ENCODE results near the gene ATP2B2. TPM values are rescaled to one million over a fixed set of nuclear protein-coding genes. Genes with fewer than 3 reads are reported as not detected.

ATP2B2 gene
- total RNA-seq, 1 experiment from 2014 or later: not detected

- Histone ChIP-seq H3K9ac (ENCODE audit: low read length) (no peak overlapping the region), H3K27ac (ENCODE audit: low read depth, low read length) (no peak overlapping the region), H3K36me3 (ENCODE audit: control insufficient read depth in 1 of 2, insufficient read depth in 2 of 2, low read length in 2 of 2) (no peaks in the 10 kb centered on the region), H2AFZ (ENCODE audit: low read depth, low read length, poor library complexity, severe bottlenecking) (no peak overlapping the region), H4K20me1 (ENCODE audit: insufficient read depth) (no peaks in the 10 kb centered on the region), H3K4me2 (ENCODE audit: low read length) (no peak overlapping the region), H3K27me3 (ENCODE audit: insufficient read depth, low read length) (peaks cover 11% of the 10 kb centered on the region), H3K9me2 (ENCODE audit: insufficient read depth) (no peaks in the 10 kb centered on the region), H3K79me2 (ENCODE audit: insufficient read depth, low read length) (no peaks in the 10 kb centered on the region), H3K9me3 (ENCODE audit: control insufficient read depth in 1 of 2, insufficient read depth in 1 of 2, low read depth in 1 of 2, low read length in 2 of 2) (no peaks in the 10 kb centered on the region), H3K4me3 (replicated peaks in 1 of 2; ENCODE audit: low read depth in 1 of 2, low read length in 2 of 2) (no peak overlapping the region), H3K4me1 (ENCODE audit: control insufficient read depth in 1 of 2, insufficient read depth in 2 of 2, low read length in 2 of 2) (peaks cover 3 to 4% of the 10 kb centered on the region in 2 experiments; a peak in 3 of 4 replicates)
- ChIA-PET POLR2A (no interaction called here), CTCF (no interaction called here), RAD21 (ENCODE audit: low non-redundant PET in 1 of 2, low total read pairs in 2 of 2, uncharacterized antibody in 2 of 2, unreplicated experiment in 2 of 2) (no interaction called here)
- DNase-seq (ENCODE audit: low read depth, low spot score) (no peak), ATAC-seq (no peak)
- intact Hi-C loops (cut with micrococcal nuclease): no loop called here
- BruUV-seq (replicated peaks): no TSS peak
- no peak for TF ChIP-seq CTCF (IDR thresholded peaks at IDR 0.05 in 2 of 3, conservative IDR thresholded peaks at IDR 0.05 in 1 of 3; ENCODE audit: borderline replicate concordance in 1 of 3, insufficient read depth in 1 of 3, low read depth in 2 of 3, low read length in 2 of 3)
- TF ChIP-seq CBX3 (IDR thresholded peaks at IDR 0.05; ENCODE audit: low read depth): no peak
- no peak for TF ChIP-seq MAX (IDR thresholded peaks at IDR 0.05)
- TF ChIP-seq ZNF274 (IDR thresholded peaks at IDR 0.05; ENCODE audit: low read depth, low read length): no peak
- TF ChIP-seq ZFX (IDR thresholded peaks at IDR 0.05): no peak
- TF ChIP-seq SIN3A (IDR thresholded peaks at IDR 0.05; ENCODE audit: low read depth): no peak
- TF ChIP-seq ATF3 (IDR thresholded peaks at IDR 0.05): no peak
- TF ChIP-seq CEBPB (IDR thresholded peaks at IDR 0.05; ENCODE audit: low read depth): no peak
- no peak for TF ChIP-seq YY1 (IDR thresholded peaks at IDR 0.05; ENCODE audit: extremely low read depth, insufficient replicate concordance, low read depth, low read length)
Measured at GRCh38 chr3:10379161-10379560, 126.2 kb downstream of the ATP2B2 start.

Measured in HCT116 (cell line).